CD4-positive, alpha-beta T cell treated with Interleukin-17A for 4 hours (primary cell): Measurements from ENCODE around the gene PIP5K1C.
A peak's percentile ranks its signal among the peaks of the same experiment; 100 is the strongest.

ENCODE experiments used
- DNase-seq: peaks from one replicate; pipeline ENCODE4 v3.0.0-alpha.2; 2020; ENCODE audit warnings: mixed read lengths

PIP5K1C gene

GRCh38 chr19:3694361-3695123 lies 5.7 kb downstream of the PIP5K1C start:
- no peak for DNase-seq

- DNase-seq, result no peak
Observed at GRCh38 chr19:3693025-3693925, 7.0 kb downstream of the PIP5K1C start.

GRCh38 chr19:3692141-3693024 lies 7.9 kb downstream of the PIP5K1C start:
- DNase-seq, result peak; percentile 73

- DNase-seq, result no peak
Observed at GRCh38 chr19:3691726-3692125, 8.5 kb downstream of the PIP5K1C start.

DNA sequence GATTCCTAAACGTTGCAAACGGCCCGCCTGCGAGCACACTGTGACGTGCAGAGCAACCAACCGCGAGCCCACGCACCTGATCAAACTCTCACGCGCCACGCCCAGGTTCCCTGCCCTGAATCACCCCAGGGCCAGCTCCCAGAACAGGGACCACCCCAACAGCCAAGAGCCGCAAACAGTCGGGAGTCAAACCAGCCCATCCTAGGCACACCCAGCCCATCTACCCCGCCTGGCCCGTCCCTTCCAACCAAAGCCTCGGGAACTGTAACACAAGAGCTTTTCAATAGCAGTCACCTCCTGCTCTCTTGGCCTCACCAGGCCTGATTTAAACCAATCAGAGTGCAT lies 8.9 kb downstream of the PIP5K1C start:
- no peak for DNase-seq

GRCh38 chr19:3690551-3691371 lies 9.5 kb downstream of the PIP5K1C start:
- DNase-seq, result no peak

GRCh38 chr19:3687774-3688706 lies 12.2 kb downstream of the PIP5K1C start:
- DNase-seq, result peak; percentile 71

DNA sequence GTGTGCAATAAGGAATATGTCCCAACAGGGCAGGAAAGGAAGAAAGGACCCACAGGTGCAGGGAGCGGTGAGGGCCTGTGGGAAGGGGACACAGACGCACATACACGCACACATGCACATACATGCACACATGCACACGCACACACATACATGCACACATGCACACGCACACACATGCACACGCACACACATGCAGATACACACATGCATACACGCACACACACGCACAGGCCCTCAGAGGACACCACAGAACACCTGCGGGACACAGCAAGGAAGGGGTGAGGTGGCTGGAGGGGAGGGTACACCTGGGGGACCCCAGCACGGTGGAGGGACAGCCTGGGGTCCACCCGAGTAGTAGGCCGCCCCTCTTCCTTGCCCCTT lies 12.9 kb downstream of the PIP5K1C start:
- DNase-seq, result no peak

- DNase-seq, result peak; percentile 25
Observed at GRCh38 chr19:3684817-3685410, 15.4 kb downstream of the PIP5K1C start.

GRCh38 chr19:3684054-3684816 lies 16.0 kb downstream of the PIP5K1C start:
- no peak for DNase-seq

GRCh38 chr19:3683405-3684053 lies 16.7 kb downstream of the PIP5K1C start:
- DNase-seq, result no peak

GRCh38 chr19:3682741-3683404 lies 17.4 kb downstream of the PIP5K1C start:
- DNase-seq, result no peak

GRCh38 chr19:3682286-3682685 lies 18.0 kb downstream of the PIP5K1C start:
- DNase-seq, result no peak

DNA sequence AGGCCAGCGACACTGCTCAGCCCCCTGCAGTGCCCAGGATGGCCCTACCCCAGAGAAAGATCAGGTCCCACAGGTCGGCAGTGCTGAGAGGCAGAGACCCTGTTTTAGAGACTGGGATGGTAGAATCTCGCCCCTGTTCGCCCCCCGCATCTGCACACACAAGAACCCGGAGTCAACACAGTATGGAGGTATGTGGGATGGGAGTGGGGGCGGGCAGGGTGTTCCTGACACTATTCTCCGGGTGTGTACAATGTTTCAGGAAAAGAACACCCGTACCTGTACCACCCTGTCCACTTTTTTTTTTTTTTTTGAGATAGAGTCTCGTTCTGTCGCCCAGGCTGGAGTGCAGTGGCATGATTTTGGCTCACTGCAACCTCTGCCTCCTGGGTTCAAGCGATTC lies 19.3 kb downstream of the PIP5K1C start:
- no peak for DNase-seq

DNA sequence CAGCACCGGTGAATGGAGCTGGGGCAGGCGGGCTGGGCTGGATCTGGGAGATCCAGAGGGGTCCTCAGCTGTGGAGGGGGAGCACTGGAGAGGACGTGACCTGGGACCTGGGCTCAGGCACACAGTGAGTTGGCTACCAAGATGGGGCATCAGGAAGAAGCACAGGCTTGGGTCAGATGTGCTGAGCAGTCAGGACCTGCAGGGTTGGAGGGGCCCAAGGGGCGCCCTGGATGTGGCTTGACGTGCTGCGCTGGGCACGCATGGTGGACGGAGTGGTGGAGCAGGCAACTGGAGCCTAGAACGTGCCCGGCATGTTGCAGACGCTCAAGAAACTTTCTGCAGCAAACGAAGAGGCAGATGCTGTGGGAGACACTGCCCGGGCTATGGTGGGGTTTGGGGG lies 20.7 kb downstream of the PIP5K1C start:
- no peak for DNase-seq

DNA sequence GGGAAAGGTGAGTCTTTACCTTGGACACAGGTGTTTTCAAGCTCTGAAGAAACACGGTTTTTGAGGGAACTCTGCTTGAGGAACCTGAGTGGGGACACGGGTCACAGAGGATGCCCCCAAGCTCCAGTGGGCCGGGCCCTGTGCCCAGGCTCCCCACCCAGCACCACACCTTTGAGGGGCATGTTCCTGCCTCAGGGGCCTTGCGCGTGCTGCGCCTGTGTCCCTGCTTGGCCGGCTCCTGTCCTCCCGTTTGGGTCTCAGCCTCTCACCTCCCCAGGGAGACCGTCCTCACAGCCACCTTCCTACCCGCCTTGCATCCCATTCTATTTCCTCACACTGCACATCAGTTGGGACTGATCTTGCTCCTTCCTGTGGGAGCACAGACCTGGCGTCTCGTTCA lies 21.1 kb downstream of the PIP5K1C start:
- no peak for DNase-seq

DNA sequence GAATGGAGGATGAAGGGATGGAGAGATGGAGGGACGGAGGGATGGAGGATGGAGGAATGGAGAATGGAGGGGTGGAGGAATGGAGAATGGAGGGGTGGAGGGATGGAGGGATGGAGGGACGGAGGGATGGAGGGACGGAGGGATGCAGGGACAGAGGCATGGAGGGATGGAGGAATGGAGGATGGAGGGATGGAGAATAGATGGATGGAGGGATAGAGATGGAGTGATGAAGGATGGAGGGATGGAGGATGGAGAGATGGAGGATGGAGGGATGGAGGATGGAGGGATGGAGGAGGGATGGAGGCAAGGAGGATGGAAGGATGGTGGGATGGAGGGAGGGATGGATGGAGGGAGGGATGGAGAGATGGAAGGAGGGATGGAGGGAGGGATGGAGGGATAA lies 22.1 kb downstream of the PIP5K1C start:
- DNase-seq, result no peak

DNA sequence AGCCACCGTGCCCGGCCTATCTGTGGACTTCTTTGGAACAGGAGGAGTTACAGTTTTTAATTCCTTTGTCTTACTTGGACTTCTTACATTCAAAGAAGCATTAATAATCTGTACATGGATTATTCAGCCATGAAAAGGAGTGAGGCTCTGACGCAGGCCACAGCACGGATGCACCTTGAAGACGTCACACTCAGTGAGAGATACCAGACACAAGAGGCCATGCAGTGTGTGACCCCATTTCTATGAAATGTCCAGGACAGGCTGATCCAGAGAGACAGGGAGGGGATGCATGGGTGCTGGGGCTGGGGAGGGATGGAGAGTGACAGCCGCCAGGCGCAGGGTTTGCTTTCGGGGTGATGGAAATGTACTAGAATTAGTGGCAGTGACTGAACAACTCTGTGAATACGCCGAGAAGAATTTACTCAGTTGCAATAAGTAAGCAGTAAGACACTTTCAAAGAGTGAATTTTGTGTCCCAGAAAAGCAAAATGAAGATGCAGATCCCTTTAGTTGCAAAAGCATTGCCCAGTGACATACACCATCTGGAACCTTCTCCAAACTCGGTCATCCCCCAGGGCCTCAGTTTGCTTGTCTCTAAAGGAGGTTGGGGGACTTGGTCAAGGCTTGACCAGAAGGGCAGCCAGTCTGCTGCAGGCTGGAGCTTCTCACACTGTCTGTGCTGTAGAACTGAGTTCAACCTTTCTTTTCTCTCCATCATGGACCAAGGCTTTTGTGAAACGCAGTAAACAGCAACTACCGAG lies 25.3 kb downstream of the PIP5K1C start:
- DNase-seq, result no peak
